ENCODE results near the gene BRI3.
A peak's percentile ranks its signal among the peaks of the same experiment; 100 is the strongest.

The BRI3 gene

GRCh38 chr7:98250789-98251188 is 30.7 kb upstream of the BRI3 start:
- Histone ChIP-seq H2BK15ac (replicated peaks; ENCODE audit: low read depth) (no peak overlapping the region), H3K4me3 (ENCODE audit: low read length) (no peak overlapping the region), H2AK5ac (ENCODE audit: low read length) (no peak overlapping the region), H3K9ac (ENCODE audit: low read length) (no peak overlapping the region), H3K18ac (ENCODE audit: low read length) (no peak overlapping the region), H3K4me2 (ENCODE audit: low read length) (no peak overlapping the region), H3K79me2 (ENCODE audit: control insufficient read depth, insufficient read depth, low read length) (no peaks in the 10 kb centered on the region), H3K79me1 (ENCODE audit: low read length) (peaks cover 2% of the 10 kb centered on the region), H3K27ac (ENCODE audit: low read depth, low read length) (no peak overlapping the region), H2BK5ac (ENCODE audit: low read length) (no peak overlapping the region), H4K8ac (ENCODE audit: low read depth, low read length) (no peak overlapping the region), H3K23ac (ENCODE audit: low read length) (no peak overlapping the region), H3K56ac (ENCODE audit: low read length) (no peak overlapping the region), H3K27me3 (ENCODE audit: insufficient read depth, low read length, poor library complexity) (no peaks in the 10 kb centered on the region), H3K4me1 (ENCODE audit: control insufficient read depth, low read depth, low read length) (peaks cover 2% of the 10 kb centered on the region), H3K36me3 (ENCODE audit: control insufficient read depth, insufficient read depth, low read length) (no peaks in the 10 kb centered on the region), H4K5ac (ENCODE audit: low read length) (no peak overlapping the region), H2BK120ac (ENCODE audit: low read depth, low read length) (no peak overlapping the region), H3K4ac (ENCODE audit: low read depth, low read length) (no peak overlapping the region)
- DNase-seq: peak; percentile 36
- WGBS (ENCODE audit: extremely low coverage, insufficient coverage, low lambda C conversion rate): no CpG with 5 or more reads among the region's 3 CpGs

- H3K27me3 ChIP-seq (ENCODE audit: insufficient read depth, low read length, poor library complexity): no peaks in the 10 kb centered on the region
- no peak overlapping the region for H3K23ac ChIP-seq (ENCODE audit: low read length)
- no peak overlapping the region for H3K27ac ChIP-seq (ENCODE audit: low read depth, low read length)
- no peak overlapping the region for H2BK15ac ChIP-seq (replicated peaks; ENCODE audit: low read depth)
- H3K9ac ChIP-seq (ENCODE audit: low read length): peak overlapping the region; percentile 81
- H3K56ac ChIP-seq (ENCODE audit: low read length): peak overlapping the region; percentile 92
- no peak overlapping the region for H4K5ac ChIP-seq (ENCODE audit: low read length)
- no peak overlapping the region for H3K18ac ChIP-seq (ENCODE audit: low read length)
- peak overlapping the region; percentile 56 for H3K4me2 ChIP-seq (ENCODE audit: low read length)
- no peak overlapping the region for H4K8ac ChIP-seq (ENCODE audit: low read depth, low read length)
- no peak overlapping the region for H3K4ac ChIP-seq (ENCODE audit: low read depth, low read length)
- H3K79me1 ChIP-seq (ENCODE audit: low read length): peaks cover 2% of the 10 kb centered on the region
- no peaks in the 10 kb centered on the region for H3K79me2 ChIP-seq (ENCODE audit: control insufficient read depth, insufficient read depth, low read length)
- H3K36me3 ChIP-seq (ENCODE audit: control insufficient read depth, insufficient read depth, low read length): no peaks in the 10 kb centered on the region
- no peak overlapping the region for H2AK5ac ChIP-seq (ENCODE audit: low read length)
- WGBS (ENCODE audit: extremely low coverage, insufficient coverage, low lambda C conversion rate): no CpG with 5 or more reads among the region's 9 CpGs
- H3K4me1 ChIP-seq (ENCODE audit: control insufficient read depth, low read depth, low read length): peaks cover 2% of the 10 kb centered on the region
- no peak for DNase-seq
- no peak overlapping the region for H2BK5ac ChIP-seq (ENCODE audit: low read length)
- H3K4me3 ChIP-seq (ENCODE audit: low read length): peak overlapping the region; percentile 85
- no peak overlapping the region for H2BK120ac ChIP-seq (ENCODE audit: low read depth, low read length)
Observed at GRCh38 chr7:98251231-98251600, 30.3 kb upstream of the BRI3 start.

- no CpG with 5 or more reads among the region's 69 CpGs for WGBS (ENCODE audit: extremely low coverage, insufficient coverage, low lambda C conversion rate)
- H3K79me2 ChIP-seq (ENCODE audit: control insufficient read depth, insufficient read depth, low read length): no peaks in the 10 kb centered on the region
- peak within 1 kb of the TSS; percentile 56 for H3K4me2 ChIP-seq (ENCODE audit: low read length)
- H3K4ac ChIP-seq (ENCODE audit: low read depth, low read length): no peak within 1 kb of the TSS
- H3K18ac ChIP-seq (ENCODE audit: low read length): no peak within 1 kb of the TSS
- peaks cover 2% of the 10 kb centered on the region for H3K4me1 ChIP-seq (ENCODE audit: control insufficient read depth, low read depth, low read length)
- no peak within 1 kb of the TSS for H4K5ac ChIP-seq (ENCODE audit: low read length)
- no peaks in the 10 kb centered on the region for H3K27me3 ChIP-seq (ENCODE audit: insufficient read depth, low read length, poor library complexity)
- no peak within 1 kb of the TSS for H3K27ac ChIP-seq (ENCODE audit: low read depth, low read length)
- no peak within 1 kb of the TSS for H2BK15ac ChIP-seq (replicated peaks; ENCODE audit: low read depth)
- H2BK120ac ChIP-seq (ENCODE audit: low read depth, low read length): no peak within 1 kb of the TSS
- H2AK5ac ChIP-seq (ENCODE audit: low read length): no peak within 1 kb of the TSS
- no peaks in the 10 kb centered on the region for H3K36me3 ChIP-seq (ENCODE audit: control insufficient read depth, insufficient read depth, low read length)
- no peak within 1 kb of the TSS for H2BK5ac ChIP-seq (ENCODE audit: low read length)
- peaks cover 2% of the 10 kb centered on the region for H3K79me1 ChIP-seq (ENCODE audit: low read length)
- H3K56ac ChIP-seq (ENCODE audit: low read length): peak within 1 kb of the TSS; percentile 92
- no peak within 1 kb of the TSS for H3K23ac ChIP-seq (ENCODE audit: low read length)
- H3K9ac ChIP-seq (ENCODE audit: low read length): peak within 1 kb of the TSS; percentile 81
- DNase-seq: peak; percentile 94
- peak within 1 kb of the TSS; percentile 85 for H3K4me3 ChIP-seq (ENCODE audit: low read length)
- H4K8ac ChIP-seq (ENCODE audit: low read depth, low read length): no peak within 1 kb of the TSS
Observed at GRCh38 chr7:98251601-98252424, 29.7 kb upstream of the BRI3 start, which contains the start of gene TECPR1. TECPR1 (minus strand) TSS chr7:98252232; CDS start chr7:98246146, 6,086 bp downstream.

- no peak overlapping the region for H2BK15ac ChIP-seq (replicated peaks; ENCODE audit: low read depth)
- H3K4me3 ChIP-seq (ENCODE audit: low read length): peak overlapping the region; percentile 79
- no peak overlapping the region for H3K4ac ChIP-seq (ENCODE audit: low read depth, low read length)
- H2BK120ac ChIP-seq (ENCODE audit: low read depth, low read length): no peak overlapping the region
- no peak overlapping the region for H3K23ac ChIP-seq (ENCODE audit: low read length)
- H2BK5ac ChIP-seq (ENCODE audit: low read length): no peak overlapping the region
- no peak overlapping the region for H4K5ac ChIP-seq (ENCODE audit: low read length)
- H3K4me2 ChIP-seq (ENCODE audit: low read length): peak overlapping the region; percentile 31
- H3K79me1 ChIP-seq (ENCODE audit: low read length): peaks cover 2% of the 10 kb centered on the region
- no peak overlapping the region for H3K18ac ChIP-seq (ENCODE audit: low read length)
- H3K4me1 ChIP-seq (ENCODE audit: control insufficient read depth, low read depth, low read length): peaks cover 2% of the 10 kb centered on the region
- no peak for DNase-seq
- no peaks in the 10 kb centered on the region for H3K36me3 ChIP-seq (ENCODE audit: control insufficient read depth, insufficient read depth, low read length)
- H3K79me2 ChIP-seq (ENCODE audit: control insufficient read depth, insufficient read depth, low read length): no peaks in the 10 kb centered on the region
- peak overlapping the region; percentile 91 for H3K56ac ChIP-seq (ENCODE audit: low read length)
- H2AK5ac ChIP-seq (ENCODE audit: low read length): no peak overlapping the region
- H3K9ac ChIP-seq (ENCODE audit: low read length): peak overlapping the region; percentile 80
- no CpG with 5 or more reads among the region's 32 CpGs for WGBS (ENCODE audit: extremely low coverage, insufficient coverage, low lambda C conversion rate)
- no peaks in the 10 kb centered on the region for H3K27me3 ChIP-seq (ENCODE audit: insufficient read depth, low read length, poor library complexity)
- no peak overlapping the region for H3K27ac ChIP-seq (ENCODE audit: low read depth, low read length)
- no peak overlapping the region for H4K8ac ChIP-seq (ENCODE audit: low read depth, low read length)
Observed at GRCh38 chr7:98252425-98253054, 28.9 kb upstream of the BRI3 start.

- Histone ChIP-seq H3K79me1 (ENCODE audit: low read length) (peaks cover 2% of the 10 kb centered on the region), H3K18ac (ENCODE audit: low read length) (no peak overlapping the region), H3K23ac (ENCODE audit: low read length) (no peak overlapping the region), H2BK120ac (ENCODE audit: low read depth, low read length) (no peak overlapping the region), H3K4me3 (ENCODE audit: low read length) (no peak overlapping the region), H3K27me3 (ENCODE audit: insufficient read depth, low read length, poor library complexity) (no peaks in the 10 kb centered on the region), H3K36me3 (ENCODE audit: control insufficient read depth, insufficient read depth, low read length) (no peaks in the 10 kb centered on the region), H3K27ac (ENCODE audit: low read depth, low read length) (no peak overlapping the region), H3K9ac (ENCODE audit: low read length) (no peak overlapping the region), H3K4me2 (ENCODE audit: low read length) (no peak overlapping the region), H3K4ac (ENCODE audit: low read depth, low read length) (no peak overlapping the region), H3K56ac (ENCODE audit: low read length) (no peak overlapping the region), H2BK15ac (replicated peaks; ENCODE audit: low read depth) (no peak overlapping the region), H3K79me2 (ENCODE audit: control insufficient read depth, insufficient read depth, low read length) (no peaks in the 10 kb centered on the region), H2AK5ac (ENCODE audit: low read length) (no peak overlapping the region), H3K4me1 (ENCODE audit: control insufficient read depth, low read depth, low read length) (peaks cover 2% of the 10 kb centered on the region), H4K5ac (ENCODE audit: low read length) (no peak overlapping the region), H4K8ac (ENCODE audit: low read depth, low read length) (no peak overlapping the region), H2BK5ac (ENCODE audit: low read length) (no peak overlapping the region)
- WGBS (ENCODE audit: extremely low coverage, insufficient coverage, low lambda C conversion rate): no CpG with 5 or more reads among the region's 4 CpGs
- no peak for DNase-seq
Observed at GRCh38 chr7:98254516-98254915, 27.0 kb upstream of the BRI3 start.

Data from mesendoderm (in vitro differentiated cells).